HL-60 (cell line): ENCODE measurements around the gene IL1RN.

Experiments used
- DNase-seq, 2 experiments: peaks; one replicate each; pipeline ENCODE4 v3.0.0-alpha.2; 2010 to 2020; ENCODE audit warnings: low read depth in 1 of 2, low spot score in 1 of 2
- H3K27ac ChIP-seq: fragments of 250-450 bp; sonication (Bioruptor Pico); replicated peaks from 2 replicates; pipeline ENCODE4 v1.5.1; 2020; ENCODE audit warnings: mild to moderate bottlenecking, moderate library complexity
- H3K27me3 ChIP-seq: fragments of 250-450 bp; sonication (Bioruptor Pico); 2 replicates; pipeline ENCODE4 v1.5.1; 2021; ENCODE audit warnings: mild to moderate bottlenecking, moderate library complexity; ENCODE audit not compliant: insufficient read depth, poor library complexity, severe bottlenecking
- H3K4me3 ChIP-seq: replicated peaks from 2 replicates; pipeline ENCODE4 v1.5.1; 2011; ENCODE audit warnings: mild to moderate bottlenecking, control low read depth, low read length; ENCODE audit not compliant: insufficient read depth
- CTCF ChIP-seq: IDR thresholded peaks from one replicate; pipeline ENCODE4 v1.5.1; 2011; ENCODE audit warnings: low read length, control low read depth, inconsistent platforms; ENCODE audit not compliant: insufficient read depth
- GABPA ChIP-seq: IDR thresholded peaks from 2 replicates; pipeline ENCODE4 v1.6.1; 2012; ENCODE audit warnings: low read depth
- POLR2AphosphoS5 ChIP-seq: IDR thresholded peaks from 2 replicates; pipeline ENCODE4 v1.6.1; 2012; ENCODE audit warnings: low read depth
- REST ChIP-seq: IDR thresholded peaks from 2 replicates; pipeline ENCODE4 v1.6.1; 2012; ENCODE audit warnings: low read depth; ENCODE audit not compliant: insufficient replicate concordance
- SPI1 ChIP-seq: IDR thresholded peaks from 2 replicates; pipeline ENCODE4 v1.6.1; 2012; ENCODE audit warnings: low read depth, mild to moderate bottlenecking, borderline replicate concordance

Gene IL1RN

GRCh38 chr2:113103277-113103676 lies 24.1 kb upstream of the IL1RN start:
- H3K4me3 ChIP-seq, result no peak overlapping the region
- no peak for DNase-seq
- TF ChIP-seq REST (no peak), POLR2AphosphoS5 (no peak), SPI1 (no peak), GABPA (no peak), CTCF (no peak)
- H3K27ac ChIP-seq, result no peak overlapping the region
- no peaks in the 10 kb centered on the region for H3K27me3 ChIP-seq

GRCh38 chr2:113104054-113104611 lies 23.3 kb upstream of the IL1RN start:
- DNase-seq, result no peak
- Histone ChIP-seq H3K27me3 (no peaks in the 10 kb centered on the region), H3K4me3 (no peak overlapping the region), H3K27ac (no peak overlapping the region)
- TF ChIP-seq SPI1, result no peak
- TF ChIP-seq CTCF, result no peak
- TF ChIP-seq POLR2AphosphoS5, result no peak
- TF ChIP-seq REST, result no peak
- TF ChIP-seq GABPA, result no peak

GRCh38 chr2:113105047-113105785 lies 22.2 kb upstream of the IL1RN start:
- H3K4me3 ChIP-seq, result no peak overlapping the region
- no peak overlapping the region for H3K27ac ChIP-seq
- no peak for TF ChIP-seq CTCF
- TF ChIP-seq REST, result no peak
- TF ChIP-seq POLR2AphosphoS5, result no peak
- no peak for DNase-seq
- H3K27me3 ChIP-seq, result no peaks in the 10 kb centered on the region
